Fibroblast of peridontal ligament (primary cell): ENCODE results near the gene STYXL1.
"Not testable (repeated sequence)": the region's sequence is repeated elsewhere in the genome, so short reads cannot be mapped to it uniquely, and the experiment has no call there.

ENCODE experiments used
- DNase-seq: peaks from one replicate; pipeline ENCODE4 v3.0.0-alpha.2; 2010; ENCODE audit errors: extremely low read depth

Gene STYXL1, protein sequence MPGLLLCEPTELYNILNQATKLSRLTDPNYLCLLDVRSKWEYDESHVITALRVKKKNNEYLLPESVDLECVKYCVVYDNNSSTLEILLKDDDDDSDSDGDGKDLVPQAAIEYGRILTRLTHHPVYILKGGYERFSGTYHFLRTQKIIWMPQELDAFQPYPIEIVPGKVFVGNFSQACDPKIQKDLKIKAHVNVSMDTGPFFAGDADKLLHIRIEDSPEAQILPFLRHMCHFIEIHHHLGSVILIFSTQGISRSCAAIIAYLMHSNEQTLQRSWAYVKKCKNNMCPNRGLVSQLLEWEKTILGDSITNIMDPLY

DNA sequence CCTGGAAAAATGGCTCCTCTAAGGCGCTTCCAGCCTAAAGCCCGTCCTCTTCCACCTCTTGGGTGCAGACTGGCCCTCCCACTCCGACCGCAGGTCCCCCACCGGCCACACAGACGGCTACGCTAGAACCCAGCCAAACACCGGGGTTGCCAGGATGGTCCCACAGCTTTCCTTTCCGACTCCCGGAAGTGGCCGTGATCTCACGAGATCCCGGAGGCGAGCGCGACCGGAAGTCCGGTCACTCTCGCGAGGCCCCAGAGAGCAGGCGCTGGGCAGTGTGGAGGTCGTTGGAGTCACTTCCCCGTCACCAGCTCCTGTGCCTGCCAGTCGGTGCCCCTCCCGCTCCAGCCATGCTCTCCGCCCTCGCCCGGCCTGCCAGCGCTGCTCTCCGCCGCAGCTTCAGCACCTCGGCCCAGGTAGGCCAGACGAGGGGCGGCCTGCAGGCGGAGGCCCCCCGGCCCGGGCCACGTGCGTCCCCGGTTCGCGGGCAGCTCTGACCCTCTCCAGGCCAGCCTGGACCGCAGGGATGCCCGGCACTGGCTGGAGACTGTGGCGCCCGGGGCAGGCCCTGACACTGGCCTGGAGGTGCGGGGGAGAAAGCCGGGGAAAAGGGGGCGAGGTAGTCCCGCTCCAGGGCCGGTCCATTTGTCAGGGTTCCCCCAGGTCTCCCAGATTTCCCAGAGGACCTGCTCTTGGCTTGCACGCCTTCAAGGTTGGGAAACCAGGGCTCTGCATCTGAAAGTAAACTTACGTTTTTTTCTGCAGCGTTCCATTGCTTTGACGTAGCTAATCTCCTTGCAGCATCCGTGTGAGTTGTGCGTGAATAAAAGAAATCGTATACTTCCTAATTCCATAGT is at the start of gene STYXL1, which contains the start of gene MDH2:
Gene STYXL1, minus strand, starts transcription at position 190 of the 857 bp plus-strand sequence. CDS start 17,477 bp downstream, outside the sequence.
Gene MDH2, plus strand, starts transcription at position 296 of the 857 bp plus-strand sequence. Its CDS starts 55 bp downstream, at position 351.
- peak; percentile 93 for DNase-seq

DNA sequence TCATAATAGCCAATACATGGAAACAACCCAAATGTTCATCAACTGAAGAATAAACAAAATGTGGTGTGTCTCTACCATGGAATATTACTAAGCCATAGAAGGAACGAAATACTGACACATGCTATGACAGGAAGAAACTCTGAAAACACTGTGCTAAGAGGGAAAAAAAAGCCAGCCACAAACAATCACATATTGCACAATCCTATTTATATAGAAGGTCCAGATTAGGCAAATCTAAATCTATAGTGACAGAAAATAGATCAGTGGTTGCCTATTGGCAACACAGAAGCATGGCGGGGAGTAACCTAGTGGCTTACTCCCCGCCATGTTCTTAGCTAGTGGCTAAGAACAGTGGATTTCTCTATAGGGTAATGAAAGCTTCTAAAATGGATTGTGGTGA is 48.1 kb upstream of the STYXL1 start:
- DNase-seq, result no peak

DNA sequence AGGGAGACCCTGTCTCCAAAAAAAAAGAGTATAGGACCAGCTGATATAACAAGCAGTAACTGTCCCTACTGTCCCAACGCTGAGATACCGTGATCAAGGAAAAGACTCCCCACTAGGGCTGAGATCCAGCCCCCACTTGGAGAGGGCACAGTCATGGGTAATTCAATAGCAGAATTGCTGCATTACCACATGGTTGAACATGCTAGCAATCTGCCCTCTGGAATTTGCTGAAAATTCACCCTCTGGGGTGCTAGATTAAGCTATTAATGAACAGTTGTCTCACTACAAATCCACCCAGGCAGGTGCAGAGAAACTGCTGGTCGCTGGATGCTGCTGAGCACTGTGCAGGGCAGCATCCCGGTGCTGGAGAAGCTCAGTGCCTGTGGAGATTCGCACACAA is 46.5 kb upstream of the STYXL1 start:
- DNase-seq, result not testable (repeated sequence)

DNA sequence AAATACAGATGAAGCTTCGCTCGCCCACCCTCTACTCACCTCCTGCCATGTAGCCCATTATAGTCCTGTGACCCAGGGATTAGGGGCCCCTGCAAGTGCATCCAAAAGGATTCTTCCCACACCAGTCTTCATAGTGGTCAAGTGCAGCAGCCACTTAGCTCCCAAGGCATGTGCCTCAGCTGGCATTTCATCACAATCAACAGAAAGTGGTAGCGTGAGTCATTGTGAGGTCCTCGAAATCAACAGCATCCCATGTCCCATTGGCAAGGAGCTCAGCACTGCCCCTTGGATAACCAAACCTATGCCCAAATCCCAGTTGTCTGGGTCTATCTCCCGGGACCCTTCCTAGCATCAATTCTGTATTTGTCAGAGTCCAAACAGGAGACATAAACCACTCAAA is 45.7 kb upstream of the STYXL1 start:
- DNase-seq, result peak; percentile 40

DNA sequence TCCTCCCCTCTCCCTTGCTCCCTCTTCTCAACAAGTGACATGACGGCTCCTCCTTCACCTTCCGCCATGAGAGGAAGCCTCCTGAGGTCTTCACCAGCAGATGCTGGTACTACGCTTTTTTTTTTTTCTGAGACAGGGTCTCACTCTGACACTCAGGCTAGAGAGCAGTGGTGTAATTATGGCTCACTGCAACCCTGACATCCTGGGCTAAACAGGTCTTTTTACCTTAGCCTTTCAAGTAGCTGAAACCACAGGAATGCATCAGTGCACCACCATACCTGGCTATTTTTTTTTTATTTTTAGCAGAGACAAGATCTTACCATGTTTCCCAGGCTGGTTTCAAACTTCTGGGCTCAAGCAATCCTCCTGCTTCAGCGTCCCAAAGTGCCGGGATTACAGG is 43.7 kb upstream of the STYXL1 start:
- DNase-seq, result no peak

DNA sequence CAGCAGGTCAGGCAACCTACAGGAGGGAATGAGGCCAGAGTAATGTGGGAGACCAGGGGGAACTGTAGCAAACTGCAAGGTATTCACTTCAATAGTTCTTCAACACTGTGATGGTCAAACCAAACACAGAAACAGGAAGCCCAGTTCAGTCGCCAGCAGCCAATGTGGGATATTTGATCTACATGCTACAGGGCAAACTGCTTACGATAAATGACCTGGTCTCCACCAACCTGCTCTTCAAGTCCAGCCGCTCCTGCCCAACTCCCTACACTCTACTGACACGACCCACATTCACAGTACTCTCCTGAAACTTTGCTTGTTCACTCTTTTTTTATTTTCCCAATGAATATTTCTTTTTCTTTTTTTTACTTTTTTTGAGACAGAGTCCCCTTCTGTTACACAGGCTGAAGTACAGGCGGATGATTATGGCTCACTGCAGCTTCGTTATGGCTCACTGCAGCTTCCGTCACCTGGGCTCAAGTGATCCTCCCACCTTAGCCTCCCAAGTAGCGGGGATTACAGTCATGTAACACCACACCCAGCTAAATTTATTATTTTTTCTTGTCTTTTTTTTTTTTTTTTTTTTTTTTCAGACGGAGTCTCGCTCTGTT is 42.2 kb upstream of the STYXL1 start:
- no peak for DNase-seq

DNA sequence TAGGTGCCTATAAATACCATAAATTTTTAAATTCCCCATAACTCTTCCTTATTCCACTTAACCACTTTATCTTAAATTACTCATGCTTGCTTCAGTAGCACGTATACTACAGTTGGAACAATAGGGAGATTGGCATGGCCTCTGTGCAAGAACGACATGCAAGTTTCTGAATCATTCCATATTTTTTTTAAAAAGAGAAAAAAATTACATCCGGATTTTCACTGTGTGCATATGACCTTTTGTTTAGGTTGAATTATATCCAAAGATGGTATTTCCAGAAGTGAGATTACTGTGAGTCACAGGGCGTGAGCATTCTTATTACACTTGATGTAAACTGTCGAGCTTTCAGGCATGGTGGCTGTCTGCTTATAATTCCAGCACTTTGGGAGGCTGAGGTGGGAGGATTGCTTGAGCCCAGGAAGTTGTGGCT is 39.6 kb upstream of the STYXL1 start:
- DNase-seq, result peak; percentile 91

DNA sequence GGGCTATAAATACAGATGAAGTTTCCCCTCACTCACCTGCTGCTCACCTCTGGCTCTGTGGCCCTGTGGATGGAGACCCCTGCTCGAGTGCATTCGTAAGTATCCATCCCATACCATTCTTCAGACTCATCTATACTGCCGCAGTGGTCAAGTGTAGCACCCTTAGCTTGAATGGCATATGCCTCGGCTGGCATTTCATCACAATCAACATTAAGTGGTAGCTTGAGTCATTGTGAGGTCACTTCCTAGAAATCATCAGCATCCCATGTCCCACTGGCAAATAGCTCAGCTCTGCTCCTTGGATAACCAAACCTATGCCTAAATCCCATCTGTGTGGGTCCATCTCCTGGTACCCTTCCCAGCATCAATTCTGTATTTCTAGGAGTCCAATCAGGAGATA is 38.3 kb upstream of the STYXL1 start:
- peak; percentile 47 for DNase-seq

DNA sequence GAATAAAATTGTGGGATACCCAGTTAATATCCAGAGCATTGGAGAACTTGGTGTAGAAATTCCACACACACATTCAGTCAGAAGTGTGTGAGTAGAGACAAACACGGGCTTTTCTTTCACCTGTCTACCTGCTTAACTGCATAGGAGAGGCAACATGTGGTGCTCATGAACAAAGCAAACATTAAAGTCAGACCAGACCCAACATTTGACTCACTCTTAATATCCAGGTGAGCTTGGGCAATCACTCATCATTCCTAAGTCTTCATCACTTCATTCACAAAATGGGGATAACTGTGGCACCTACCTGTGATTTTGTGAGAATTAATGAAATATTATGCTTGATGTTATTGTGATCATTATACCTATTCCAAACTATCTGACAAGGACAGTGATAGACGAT is 36.3 kb upstream of the STYXL1 start:
- not testable (repeated sequence) for DNase-seq

DNA sequence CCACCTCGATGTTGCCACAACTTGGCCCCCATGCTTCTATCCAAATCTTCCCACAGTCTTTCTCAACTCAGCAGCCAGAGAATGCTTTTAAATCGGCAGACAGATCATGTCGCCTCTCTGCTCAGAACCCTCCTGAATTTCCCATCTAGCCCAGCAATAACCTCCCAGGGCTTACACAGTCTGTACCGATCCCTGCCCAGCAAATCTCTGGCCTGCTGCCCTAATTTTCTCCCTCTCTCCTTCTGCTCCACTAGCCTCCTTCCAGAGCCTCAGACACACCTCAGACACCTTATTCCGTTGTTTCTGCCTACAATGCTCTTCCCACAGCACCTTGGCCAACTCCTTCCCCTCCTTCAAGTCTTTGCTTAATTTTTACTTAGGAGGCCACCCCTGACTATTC is 32.4 kb upstream of the STYXL1 start:
- no peak for DNase-seq

DNA sequence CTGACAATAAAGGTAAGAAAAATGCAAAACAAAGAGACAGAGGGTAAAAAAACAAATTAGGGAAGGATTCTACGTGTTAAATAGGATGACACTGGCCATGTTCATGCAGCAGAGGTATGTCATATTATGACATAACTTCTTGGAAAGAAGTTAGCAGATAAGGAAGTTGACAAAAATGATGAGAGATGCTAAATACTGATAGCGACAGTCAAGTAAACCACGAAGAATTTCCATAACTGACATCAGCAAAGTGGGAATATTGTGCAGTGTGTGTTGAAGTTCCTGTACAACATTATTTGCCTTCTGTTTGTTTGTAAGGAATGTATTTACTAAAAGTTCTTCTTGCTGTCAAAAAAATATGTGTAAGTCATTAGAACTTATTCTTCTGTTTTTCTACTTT is 29.6 kb upstream of the STYXL1 start:
- DNase-seq, result no peak

DNA sequence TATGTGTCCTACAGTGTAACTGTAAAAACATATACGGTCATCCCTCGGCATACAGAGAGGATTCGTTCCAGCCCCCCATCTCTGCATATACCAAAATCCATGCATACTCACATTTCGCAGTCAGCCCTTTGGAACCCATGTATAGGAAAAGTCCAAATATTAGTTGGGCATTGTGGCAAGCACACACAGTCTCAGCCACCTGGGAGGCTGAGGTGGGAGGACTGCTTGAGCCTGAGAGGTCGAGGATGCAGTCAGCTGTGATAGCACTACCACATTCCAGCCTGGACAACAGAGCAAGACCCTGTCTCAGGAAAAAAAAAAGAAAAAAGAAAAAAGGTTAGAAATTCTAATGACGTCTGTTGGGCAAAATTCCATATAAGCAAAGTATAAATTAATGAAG is 29.2 kb upstream of the STYXL1 start:
- DNase-seq, result no peak

DNA sequence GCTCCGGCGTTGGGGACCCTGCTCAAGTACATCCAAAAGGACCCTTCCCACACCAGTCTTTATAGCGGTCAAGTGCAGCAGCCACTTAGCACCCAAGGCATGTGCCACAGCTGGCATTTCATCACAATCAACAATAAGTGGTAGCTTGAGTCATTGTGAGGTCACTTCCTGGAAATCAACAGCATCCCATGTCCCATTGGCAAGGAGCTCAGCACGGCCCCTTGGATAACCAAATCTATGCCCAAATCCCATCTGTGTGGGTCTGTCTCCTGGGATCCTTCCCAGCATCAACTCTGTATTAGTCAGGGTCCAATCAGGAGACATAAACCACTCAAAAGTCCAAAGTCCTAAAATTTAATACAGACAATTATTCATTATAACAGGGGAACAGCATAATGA is 27.2 kb upstream of the STYXL1 start:
- peak; percentile 32 for DNase-seq

DNA sequence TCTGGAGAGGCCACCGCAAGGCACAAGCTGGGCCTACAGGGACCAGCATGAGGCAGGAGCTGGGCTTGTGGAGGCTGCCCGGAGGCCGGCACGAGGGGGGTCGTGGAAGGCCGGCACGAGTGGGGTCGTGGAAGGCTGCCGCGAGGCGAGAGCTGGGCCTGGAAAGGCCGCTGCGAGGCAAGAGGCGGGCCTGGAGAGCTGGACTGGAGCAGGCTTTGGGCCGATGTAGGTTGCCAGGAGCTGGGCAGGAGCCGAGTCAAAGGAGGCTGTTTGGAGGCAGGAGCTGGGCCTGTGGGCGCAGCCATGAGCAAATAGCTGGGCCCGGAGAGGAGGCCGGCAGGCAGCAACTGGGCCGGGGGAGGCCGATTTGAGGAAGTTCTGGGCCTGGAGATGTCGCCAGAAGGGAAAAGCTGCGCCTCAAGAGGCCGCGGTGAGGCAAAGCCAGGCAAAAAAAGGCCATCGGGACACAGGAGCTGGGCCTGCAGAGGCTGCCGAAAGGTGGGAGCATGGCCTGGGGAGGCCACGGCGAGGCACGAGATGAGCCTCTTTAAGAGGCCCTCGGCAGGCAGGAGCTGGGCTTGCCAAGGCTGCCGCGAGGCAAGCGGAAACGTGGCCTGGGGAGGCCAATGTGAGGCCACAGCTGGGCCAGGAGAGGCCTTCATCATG is 26.6 kb upstream of the STYXL1 start:
- no peak for DNase-seq

DNA sequence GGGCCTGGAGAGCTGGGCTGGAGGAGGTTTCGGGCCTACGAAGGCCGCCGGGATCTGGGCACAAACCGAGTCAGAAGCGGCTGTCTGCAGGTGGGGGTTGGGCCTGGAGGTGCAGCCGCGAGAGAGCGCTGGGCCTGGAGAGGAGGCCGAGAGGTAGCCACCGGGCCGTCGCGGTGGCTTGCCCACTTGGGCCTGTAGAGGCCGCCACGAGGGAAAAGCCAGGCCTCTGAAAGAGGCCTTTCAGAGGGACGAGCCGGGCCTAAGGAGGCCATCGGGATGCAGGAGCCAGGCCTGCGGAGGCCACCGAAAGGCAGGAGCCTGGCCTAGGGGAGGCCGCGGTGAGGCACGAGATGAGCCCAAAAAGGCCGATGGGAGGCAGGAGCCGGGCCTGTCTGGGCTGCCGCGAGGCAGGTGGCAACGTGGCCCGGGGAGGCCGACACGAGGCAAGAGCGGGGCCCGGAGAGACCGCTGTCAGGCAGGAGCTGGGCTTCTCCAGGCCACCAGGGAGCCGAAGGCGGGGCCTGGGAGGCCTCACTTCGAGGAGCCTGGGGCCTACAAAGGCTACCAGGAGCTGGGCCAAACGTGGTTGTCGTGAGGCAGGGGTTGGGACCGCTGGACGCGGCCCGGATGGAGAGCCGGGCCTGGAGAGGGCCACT is 25.7 kb upstream of the STYXL1 start:
- no peak for DNase-seq

DNA sequence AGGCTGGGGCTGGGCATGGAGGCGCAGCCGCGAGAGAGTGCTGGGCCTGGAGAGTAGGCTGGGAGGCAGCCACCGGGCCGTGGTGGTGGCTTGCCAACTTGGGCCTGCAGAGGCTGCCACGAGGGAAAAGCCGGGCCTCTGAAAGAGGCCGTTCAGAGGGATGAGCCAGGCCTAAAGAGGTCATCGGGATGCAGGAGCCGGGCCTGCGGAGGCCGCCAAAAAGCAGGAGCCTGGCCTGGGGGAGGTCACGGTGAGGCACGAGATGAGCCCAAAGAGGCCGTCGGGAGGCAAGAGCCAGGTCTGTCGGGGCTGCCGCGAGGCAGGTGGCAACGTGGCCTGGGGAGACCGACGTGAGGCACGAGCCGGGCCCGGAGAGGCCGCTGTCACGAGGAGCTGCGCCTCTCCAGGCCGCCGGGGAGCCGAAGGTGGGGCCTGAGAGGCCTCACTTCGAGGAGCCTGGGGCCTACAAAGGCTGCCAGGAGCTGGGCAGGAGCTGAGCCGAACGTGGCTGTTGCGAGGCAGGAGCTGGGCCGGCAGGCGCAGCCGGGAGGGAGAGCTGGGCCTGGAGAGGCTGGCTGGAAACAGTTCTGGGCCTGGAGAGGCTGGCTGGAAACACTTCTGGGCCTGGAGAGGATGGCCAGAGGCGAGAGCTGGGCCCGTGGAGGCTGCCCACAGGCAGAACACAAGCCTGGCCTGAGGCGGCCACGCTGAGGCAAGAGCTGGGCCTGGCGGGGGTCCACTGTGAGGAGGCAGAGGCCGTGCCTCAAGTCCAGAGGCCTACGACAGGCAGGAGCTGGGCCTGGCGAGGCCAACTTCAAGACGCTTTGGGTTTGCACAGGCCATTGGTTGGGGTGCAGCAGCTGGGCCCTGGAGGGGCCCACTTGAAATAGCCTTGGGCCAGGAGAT is 24.7 kb upstream of the STYXL1 start:
- DNase-seq, result no peak

DNA sequence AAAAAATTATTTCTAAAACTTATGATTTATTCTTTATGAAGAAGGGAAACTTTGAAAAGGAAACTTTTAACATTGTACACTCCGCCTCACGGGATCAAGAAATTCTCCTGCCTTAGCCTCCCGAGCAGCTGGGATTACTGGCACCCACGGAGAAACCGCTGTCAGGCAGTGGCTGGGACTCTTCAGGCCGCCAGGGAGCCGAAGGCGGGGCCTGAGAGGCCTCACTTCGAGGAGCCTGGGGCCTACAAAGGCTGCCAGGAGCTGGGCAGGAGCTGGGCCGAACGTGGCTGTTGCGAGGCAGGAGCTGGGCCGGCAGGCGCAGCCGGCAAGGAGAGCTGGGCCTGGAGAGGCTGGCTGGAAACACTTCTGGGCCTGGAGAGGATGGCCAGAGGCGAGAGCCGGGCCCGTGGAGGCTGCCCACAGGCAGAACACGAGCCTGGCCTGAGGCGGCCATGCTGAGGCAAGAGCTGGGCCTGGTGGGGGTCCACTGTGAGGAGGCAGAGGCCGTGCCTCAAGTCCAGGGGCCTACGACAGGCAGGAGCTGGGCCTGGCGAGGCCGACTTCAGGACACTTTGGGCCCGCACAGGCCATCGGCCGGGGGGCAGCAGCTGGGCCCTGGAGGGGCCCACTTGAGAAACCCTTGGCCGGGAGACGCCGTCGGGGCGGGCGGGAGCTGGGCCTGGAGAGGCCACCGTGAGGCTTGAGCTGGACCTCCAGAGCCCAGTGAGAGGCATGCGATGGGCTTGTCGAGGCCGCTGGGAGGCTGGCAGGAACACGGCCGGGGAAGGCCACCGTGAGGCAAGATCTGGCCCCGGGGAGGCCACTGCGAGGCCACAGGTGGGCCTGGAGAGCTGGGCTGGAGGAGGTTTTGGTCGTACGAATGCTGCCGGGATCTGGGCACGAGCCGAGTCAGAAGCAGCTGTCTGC is 23.8 kb upstream of the STYXL1 start:
- DNase-seq, result no peak

DNA sequence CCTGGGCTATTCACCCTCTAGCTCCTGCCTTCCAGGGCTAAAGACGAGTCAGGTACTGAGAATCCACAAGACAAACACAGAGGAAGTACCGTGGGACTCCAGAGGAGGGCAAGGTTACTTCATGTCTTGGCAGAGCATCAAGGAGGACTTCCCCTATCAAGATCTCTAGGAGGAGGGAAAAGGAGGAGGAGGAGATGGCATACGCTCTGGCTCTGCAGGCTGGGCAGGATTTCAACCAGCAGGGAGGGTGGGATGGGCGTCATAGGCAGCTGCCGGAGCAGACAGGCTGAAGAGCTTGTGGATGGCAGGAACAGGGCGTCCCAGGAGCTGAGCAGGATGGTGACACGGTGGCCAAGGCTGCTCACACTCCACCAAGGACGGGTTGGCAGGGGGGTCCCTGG is 21.4 kb upstream of the STYXL1 start:
- peak; percentile 94 for DNase-seq
